GM11168 (cell line): Measurements from ENCODE around the gene DYNC2I2.
"Not testable (repeated sequence)": the region's sequence is repeated elsewhere in the genome, so short reads cannot be mapped to it uniquely, and the experiment has no call there.

Experiments used
- in situ Hi-C: fragments of 300-500 bp; cut with MboI; formaldehyde crosslinking; loops from one replicate; pipeline ENCODE4 v1.12.0; 2022; ENCODE audit warnings: low sequenced_read_pairs; ENCODE audit not compliant: unreplicated experiment

DYNC2I2 gene

DNA sequence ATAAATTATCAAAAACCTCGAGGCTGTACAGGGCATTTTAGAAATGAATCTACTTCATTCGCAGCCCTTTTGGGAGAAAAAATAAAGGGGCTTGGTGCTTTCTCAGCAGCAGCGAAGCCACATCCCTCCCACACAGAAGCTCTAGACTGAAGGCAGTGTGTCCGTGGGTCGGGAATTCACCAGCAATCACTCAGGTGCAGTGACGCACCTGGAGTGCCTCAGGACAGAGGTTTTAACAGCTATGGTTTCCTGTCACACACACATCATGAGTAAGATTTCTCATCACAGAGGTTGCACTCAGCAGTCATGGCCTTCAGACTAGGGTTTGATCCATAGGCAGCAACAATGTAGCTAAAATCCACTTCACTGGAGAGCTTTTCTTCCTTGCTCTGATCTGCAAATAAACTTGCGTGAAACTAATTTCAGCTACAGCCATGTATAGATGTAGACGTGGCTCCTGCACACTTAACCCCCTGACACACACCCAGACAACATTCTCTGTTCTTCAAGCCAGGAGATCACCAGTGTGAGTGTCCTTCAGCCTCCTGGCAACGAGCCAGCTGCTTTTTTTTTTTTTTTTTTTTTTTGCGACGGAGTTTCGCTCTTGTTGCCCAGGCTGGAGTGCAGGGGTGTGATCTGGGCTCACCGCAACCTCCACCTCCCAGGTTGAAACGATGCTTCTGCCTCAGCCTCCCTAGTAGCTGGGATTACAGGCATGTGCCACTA lies 34.8 kb downstream of the DYNC2I2 start:
- in situ Hi-C loops: no loop called here

DNA sequence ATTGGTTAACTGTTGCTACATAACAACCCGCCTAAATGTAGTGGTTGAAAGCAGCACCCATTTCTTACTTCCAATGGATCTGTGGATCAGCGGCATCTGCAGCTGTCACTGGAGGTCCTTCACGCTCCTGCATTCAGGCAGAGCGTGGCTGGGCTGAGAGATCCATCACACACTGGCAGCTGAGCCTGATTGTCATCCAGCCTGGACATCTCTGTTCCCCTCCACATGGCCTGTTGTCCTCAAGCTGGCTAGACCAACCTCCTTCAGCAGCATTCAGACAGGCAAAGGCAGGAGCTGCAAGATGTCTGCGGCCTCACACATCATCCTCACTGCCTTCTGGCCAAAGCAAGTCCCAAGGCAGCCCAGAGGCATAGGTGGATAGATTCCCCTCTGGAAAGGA lies 36.9 kb downstream of the DYNC2I2 start:
- in situ Hi-C loops: no loop called here

GRCh38 chr9:128619127-128619526 lies 37.5 kb downstream of the DYNC2I2 start:
- in situ Hi-C loops: no loop called here

DNA sequence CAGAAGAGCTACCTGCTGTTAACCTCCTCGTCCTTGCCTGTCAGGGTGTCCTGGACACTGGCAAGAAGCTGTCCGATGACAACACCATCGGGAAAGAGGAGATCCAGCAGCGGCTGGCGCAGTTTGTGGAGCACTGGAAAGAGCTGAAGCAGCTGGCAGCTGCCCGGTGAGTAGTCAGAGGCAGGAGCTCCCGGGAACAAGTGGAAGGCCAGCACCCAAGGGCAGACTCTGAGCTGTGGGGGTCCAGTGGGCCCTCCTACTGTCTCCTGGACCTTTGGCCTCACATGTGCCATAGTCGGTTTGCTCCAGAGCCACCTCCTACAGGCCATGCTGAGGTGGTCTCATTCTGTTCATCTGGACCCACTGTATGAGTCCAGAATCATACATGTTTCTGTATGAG lies 38.7 kb downstream of the DYNC2I2 start:
- in situ Hi-C loops: no loop called here

DNA sequence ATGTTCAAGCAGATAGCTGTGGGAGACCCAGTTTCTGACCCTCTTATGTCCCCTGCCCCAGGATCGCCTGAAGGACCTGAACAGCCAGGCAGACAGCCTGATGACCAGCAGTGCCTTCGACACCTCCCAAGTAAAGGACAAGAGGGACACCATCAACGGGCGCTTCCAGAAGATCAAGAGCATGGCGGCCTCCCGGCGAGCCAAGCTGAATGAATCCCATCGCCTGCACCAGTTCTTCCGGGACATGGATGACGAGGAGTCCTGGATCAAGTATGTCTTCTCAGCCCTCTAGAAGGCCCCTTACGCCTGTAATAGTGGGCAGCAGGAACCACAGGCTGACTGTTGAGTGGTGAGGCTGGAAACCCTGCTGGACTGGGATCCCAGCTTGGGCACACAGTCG lies 41.1 kb downstream of the DYNC2I2 start:
- in situ Hi-C loops: no loop called here

DNA sequence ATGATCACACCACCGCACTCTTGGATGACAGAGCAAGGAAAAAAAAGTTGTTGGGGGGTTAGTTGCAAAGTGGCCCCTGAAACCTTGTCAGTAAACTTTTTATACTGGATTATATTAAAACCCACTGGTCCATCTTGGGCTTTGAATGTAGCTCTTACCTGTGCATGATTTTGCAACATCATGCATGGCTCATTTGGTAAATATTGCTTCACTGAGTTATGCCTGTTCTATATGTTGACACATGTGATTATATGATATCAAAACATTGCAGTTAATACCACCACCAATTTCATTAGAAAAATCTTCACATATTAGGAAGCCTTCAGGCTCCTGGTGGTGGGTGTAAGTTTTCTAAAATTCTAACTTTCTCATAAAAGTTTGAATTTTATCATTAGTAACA lies 41.9 kb downstream of the DYNC2I2 start:
- in situ Hi-C loops: no loop called here

GRCh38 chr9:128611600-128612394 lies 44.9 kb downstream of the DYNC2I2 start:
- in situ Hi-C loops: no loop called here

- in situ Hi-C loops: no loop called here
Measured at GRCh38 chr9:128610897-128611296, 45.8 kb downstream of the DYNC2I2 start.

DNA sequence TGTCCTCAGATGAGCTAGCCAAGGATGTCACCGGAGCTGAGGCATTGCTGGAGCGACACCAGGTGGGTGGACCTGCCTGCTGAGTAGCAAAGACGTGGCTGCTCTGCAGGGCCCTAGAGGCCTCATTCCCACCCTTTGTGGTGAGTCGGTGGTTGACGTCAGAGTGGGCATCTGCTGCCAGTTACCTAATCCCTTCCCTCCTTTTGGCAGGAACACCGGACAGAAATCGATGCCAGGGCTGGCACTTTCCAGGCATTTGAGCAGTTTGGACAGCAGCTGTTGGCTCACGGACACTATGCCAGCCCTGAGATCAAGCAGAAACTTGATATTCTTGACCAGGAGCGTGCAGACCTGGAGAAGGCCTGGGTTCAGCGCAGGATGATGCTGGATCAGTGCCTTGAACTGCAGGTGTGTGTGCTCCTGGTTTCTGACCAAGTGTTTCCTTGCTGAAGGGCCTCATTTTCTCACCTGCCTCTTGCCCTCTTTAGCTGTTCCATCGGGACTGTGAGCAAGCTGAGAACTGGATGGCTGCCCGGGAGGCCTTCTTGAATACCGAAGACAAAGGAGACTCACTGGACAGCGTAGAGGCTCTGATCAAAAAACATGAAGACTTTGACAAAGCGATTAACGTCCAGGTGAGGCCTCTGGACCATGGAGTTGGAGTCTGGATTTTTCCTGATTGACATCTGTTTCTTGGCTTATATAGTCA lies 48.9 kb downstream of the DYNC2I2 start:
- in situ Hi-C loops: no loop called here

- in situ Hi-C loops: no loop called here
Measured at GRCh38 chr9:128603697-128604096, 53.0 kb downstream of the DYNC2I2 start.

GRCh38 chr9:128600099-128600498 lies 56.5 kb downstream of the DYNC2I2 start:
- in situ Hi-C loops: no loop called here

DNA sequence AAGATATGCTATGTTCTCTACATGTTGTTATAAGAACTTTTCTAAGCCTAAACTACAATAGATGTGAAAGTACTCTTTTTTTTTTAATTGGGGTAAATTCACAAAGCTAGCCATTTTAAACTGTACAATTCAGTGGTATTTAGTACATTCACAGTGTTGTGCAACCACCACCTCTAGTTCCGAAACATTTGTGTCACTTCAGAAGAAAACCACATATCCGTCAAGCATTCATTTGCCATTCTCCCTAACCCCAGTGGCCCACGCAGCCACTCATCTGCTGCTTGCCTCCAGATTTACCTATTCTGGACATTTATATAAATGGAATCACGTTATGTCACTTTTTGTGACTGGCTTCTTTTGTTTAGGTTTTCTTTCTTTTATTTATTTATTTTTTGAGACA lies 61.2 kb downstream of the DYNC2I2 start:
- in situ Hi-C loops: no loop called here

DNA sequence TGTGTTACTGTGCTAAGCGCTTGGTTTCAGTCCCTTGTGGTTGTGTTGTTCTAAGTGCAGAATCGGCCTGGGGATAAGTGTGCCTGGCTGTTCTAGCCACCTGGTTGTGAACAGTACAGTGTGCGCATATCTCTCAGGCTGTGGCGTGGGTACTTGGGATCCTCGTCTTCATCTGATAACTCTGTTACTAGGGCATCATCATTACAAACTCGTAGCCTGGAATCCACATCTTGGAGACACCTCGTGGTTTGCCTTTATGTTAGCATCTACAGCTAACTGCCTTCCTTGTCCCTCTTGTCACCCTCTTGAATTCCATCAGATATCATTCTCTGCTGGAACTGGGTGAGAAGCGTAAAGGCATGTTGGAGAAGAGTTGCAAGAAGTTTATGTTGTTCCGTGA lies 62.8 kb downstream of the DYNC2I2 start:
- in situ Hi-C loops: no loop called here

- in situ Hi-C loops: no loop called here
Measured at GRCh38 chr9:128593039-128593438, 63.6 kb downstream of the DYNC2I2 start.

DNA sequence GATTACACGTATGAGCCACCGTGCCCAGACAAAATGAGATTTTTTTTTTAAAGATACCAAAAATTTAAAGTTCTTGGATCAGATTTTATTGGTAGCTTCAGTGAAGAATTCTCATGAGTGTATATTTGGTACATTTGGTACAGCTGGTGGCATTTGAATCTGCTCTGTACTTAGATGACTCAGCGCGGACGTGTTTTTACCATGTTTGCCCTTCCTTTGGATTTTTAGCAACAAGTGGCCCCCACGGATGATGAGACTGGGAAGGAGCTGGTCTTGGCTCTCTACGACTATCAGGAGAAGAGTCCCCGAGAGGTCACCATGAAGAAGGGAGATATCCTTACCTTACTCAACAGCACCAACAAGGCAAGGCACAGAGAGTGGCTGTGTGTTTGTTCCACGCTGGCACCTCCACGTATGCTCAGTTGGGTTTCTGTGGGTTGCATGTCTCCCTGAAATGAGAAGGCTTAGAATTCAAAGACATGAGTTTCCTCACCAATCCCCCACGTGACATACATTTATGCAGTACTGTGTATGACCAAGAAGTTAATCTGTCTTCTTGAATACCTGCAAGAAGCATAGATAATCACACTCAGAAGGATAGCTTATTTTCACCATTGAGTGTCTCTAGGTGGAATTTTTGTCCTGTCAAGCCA lies 67.9 kb downstream of the DYNC2I2 start:
- in situ Hi-C loops: no loop called here

DNA sequence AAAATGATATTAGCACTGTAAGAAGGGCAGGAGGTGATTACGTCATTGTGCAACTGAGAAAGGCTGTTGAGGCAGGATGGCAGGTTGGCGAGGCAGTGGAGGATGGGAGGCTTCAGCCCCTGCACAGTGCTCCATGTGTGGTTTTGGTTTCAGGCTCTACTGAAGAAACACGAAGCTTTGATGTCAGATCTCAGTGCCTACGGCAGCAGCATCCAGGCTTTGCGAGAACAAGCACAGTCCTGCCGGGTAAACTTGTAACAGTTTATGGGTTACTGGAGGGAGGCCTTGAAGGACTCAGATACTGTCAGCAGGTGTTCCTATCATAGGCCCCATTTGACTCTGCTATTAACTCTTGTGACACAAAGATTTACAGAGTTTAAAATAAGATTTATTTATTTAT lies 69.2 kb downstream of the DYNC2I2 start:
- in situ Hi-C loops: no loop called here

DNA sequence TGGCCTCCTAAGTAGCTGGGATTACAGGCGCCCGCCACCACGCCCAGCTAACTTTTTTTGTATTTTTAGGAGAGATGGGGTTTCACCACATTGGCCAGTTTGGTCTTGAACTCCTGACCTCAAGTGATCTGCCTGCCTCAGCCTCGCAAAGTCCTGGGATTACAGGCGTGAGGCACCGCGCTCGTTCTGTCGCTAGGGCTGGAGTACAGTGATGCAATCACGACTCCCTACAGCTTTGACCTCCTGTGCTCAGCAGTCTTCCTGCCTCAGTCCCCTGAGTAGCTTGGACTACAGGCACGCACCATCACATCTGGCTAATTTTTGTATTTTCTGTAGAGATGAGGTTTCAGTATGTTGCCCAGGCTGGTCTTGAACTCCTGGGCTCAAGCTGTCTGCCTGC lies 69.7 kb downstream of the DYNC2I2 start:
- in situ Hi-C loops: not testable (repeated sequence)

DNA sequence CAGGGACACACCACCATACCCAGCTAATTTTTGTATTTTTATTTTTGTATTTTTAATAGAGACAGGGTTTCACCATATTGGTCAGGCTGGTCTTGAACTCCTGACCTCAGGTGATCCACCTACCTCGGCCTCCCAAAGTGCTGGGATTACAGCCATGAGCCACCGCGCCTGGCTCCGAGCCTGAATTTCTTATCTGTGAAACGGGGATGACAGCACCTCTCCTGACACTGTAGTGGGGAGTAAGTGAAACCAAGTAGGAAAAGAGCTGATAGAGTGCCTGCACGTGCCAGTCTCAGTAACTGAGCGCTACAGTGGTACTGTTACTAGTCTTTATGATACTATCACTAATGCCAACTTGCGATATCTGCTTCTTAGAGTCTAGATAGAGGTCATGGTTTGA lies 71.5 kb downstream of the DYNC2I2 start:
- in situ Hi-C loops: not testable (repeated sequence)
